Measurements from ENCODE around the gene SLTM.

DNA sequence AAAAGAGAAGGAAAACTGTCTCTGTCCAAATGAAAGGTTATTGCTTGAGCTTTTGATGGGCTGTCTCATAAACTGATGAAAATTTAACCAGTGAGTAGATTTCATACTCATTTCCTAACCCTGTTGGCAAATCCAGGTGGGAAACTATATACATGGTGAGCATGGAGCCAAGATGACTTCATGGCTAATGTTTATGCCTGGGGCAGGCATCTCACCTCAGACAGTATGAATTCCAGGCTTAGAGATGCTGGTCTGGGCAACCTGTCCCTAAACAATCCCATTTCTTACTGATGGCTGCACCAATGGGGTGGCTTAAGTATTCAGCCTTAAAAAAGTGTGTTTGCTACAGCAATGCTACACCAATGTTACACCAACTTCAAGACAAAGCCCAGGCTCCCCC is 58.1 kb downstream of the SLTM start:
- no peak for TF ChIP-seq POLR2AphosphoS5 (IDR thresholded peaks at IDR 0.05)
- TF ChIP-seq, protein P1, sequence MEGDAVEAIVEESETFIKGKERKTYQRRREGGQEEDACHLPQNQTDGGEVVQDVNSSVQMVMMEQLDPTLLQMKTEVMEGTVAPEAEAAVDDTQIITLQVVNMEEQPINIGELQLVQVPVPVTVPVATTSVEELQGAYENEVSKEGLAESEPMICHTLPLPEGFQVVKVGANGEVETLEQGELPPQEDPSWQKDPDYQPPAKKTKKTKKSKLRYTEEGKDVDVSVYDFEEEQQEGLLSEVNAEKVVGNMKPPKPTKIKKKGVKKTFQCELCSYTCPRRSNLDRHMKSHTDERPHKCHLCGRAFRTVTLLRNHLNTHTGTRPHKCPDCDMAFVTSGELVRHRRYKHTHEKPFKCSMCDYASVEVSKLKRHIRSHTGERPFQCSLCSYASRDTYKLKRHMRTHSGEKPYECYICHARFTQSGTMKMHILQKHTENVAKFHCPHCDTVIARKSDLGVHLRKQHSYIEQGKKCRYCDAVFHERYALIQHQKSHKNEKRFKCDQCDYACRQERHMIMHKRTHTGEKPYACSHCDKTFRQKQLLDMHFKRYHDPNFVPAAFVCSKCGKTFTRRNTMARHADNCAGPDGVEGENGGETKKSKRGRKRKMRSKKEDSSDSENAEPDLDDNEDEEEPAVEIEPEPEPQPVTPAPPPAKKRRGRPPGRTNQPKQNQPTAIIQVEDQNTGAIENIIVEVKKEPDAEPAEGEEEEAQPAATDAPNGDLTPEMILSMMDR (IDR thresholded peaks at IDR 0.05): no peak

Measured in upper lobe of left lung (tissue), 4 donors.